NT2/D1 (cell line): ENCODE data around the gene ADGRL3.

ENCODE experiments used
- DNase-seq: peaks from one replicate; pipeline ENCODE4 v3.0.0-alpha.2; 2011; ENCODE audit warnings: low read depth, low spot score
- H3K27me3 ChIP-seq: 2 replicates; pipeline ENCODE4 v1.6.0; 2011; ENCODE audit warnings: mild to moderate bottlenecking; ENCODE audit not compliant: insufficient read length, insufficient read depth
- H3K36me3 ChIP-seq: 2 replicates; pipeline ENCODE4 v1.6.1; 2011; ENCODE audit warnings: mild to moderate bottlenecking, low read length, mixed read lengths; ENCODE audit not compliant: insufficient read depth, insufficient read length
- H3K4me1 ChIP-seq: 2 replicates; pipeline ENCODE4 v1.5.1; 2011; ENCODE audit not compliant: insufficient read depth, insufficient read length
- H3K4me3 ChIP-seq: 2 replicates; pipeline ENCODE4 v1.5.1; 2011; ENCODE audit warnings: low read depth; ENCODE audit not compliant: insufficient read length
- H3K9ac ChIP-seq: 2 replicates; pipeline ENCODE4 v1.6.0; 2011; ENCODE audit warnings: low read depth; ENCODE audit not compliant: insufficient read length
- H3K9me3 ChIP-seq: 2 replicates; pipeline ENCODE4 v1.5.1; 2011; ENCODE audit warnings: mild to moderate bottlenecking, low read length; ENCODE audit not compliant: insufficient read depth
- SUZ12 ChIP-seq: IDR thresholded peaks from 2 replicates; pipeline ENCODE4 v1.6.1; 2011; ENCODE audit not compliant: insufficient read length, insufficient read depth; ENCODE audit errors: extremely low read depth
- YY1 ChIP-seq: IDR thresholded peaks from 2 replicates; pipeline ENCODE4 v1.6.1; 2011; ENCODE audit not compliant: insufficient read length, insufficient read depth
- ZNF274 ChIP-seq: IDR thresholded peaks from 2 replicates; pipeline ENCODE4 v1.6.1; 2011; ENCODE audit warnings: mild to moderate bottlenecking, low read depth, low read length

The ADGRL3 gene

GRCh38 chr4:61571761-61572559, 371.8 kb downstream of the ADGRL3 start:
- no peak for TF ChIP-seq YY1
- no peak for TF ChIP-seq ZNF274
- no peak for TF ChIP-seq SUZ12

GRCh38 chr4:61575796-61576195, 375.7 kb downstream of the ADGRL3 start:
- Histone ChIP-seq H3K36me3 (no peaks in the 10 kb centered on the region), H3K4me1 (no peaks in the 10 kb centered on the region), H3K27me3 (no peaks in the 10 kb centered on the region), H3K9me3 (no peaks in the 10 kb centered on the region), H3K4me3 (no peak overlapping the region), H3K9ac (no peak overlapping the region)
- TF ChIP-seq SUZ12 = no peak
- TF ChIP-seq YY1 = no peak
- TF ChIP-seq ZNF274 = no peak
- no peak for DNase-seq

More at GRCh38 chr4:61571761-61572559, 371.8 kb downstream of the ADGRL3 start:
- H3K27me3 ChIP-seq = no peaks in the 10 kb centered on the region
- no peak overlapping the region for H3K4me3 ChIP-seq
- DNase-seq = no peak
- H3K9me3 ChIP-seq = no peaks in the 10 kb centered on the region
- no peaks in the 10 kb centered on the region for H3K4me1 ChIP-seq
- no peaks in the 10 kb centered on the region for H3K36me3 ChIP-seq
- no peak overlapping the region for H3K9ac ChIP-seq

GRCh38 chr4:61579786-61580185, 379.7 kb downstream of the ADGRL3 start:
- Histone ChIP-seq H3K4me1 (no peaks in the 10 kb centered on the region), H3K9me3 (no peaks in the 10 kb centered on the region), H3K9ac (no peak overlapping the region), H3K4me3 (no peak overlapping the region), H3K27me3 (no peaks in the 10 kb centered on the region), H3K36me3 (no peaks in the 10 kb centered on the region)
- TF ChIP-seq YY1 = no peak
- no peak for TF ChIP-seq ZNF274
- no peak for DNase-seq

- Histone ChIP-seq H3K4me3 (no peak overlapping the region), H3K9ac (no peak overlapping the region), H3K27me3 (no peaks in the 10 kb centered on the region), H3K36me3 (no peaks in the 10 kb centered on the region), H3K9me3 (no peaks in the 10 kb centered on the region), H3K4me1 (no peaks in the 10 kb centered on the region)
- TF ChIP-seq SUZ12 (no peak), YY1 (no peak), ZNF274 (no peak)
- DNase-seq = no peak
Measured at GRCh38 chr4:61580721-61581377, 380.7 kb downstream of the ADGRL3 start.

GRCh38 chr4:61583696-61584095, 383.6 kb downstream of the ADGRL3 start:
- TF ChIP-seq YY1 = no peak
- TF ChIP-seq SUZ12 = no peak
- TF ChIP-seq ZNF274 = no peak
- no peak for DNase-seq
- Histone ChIP-seq H3K4me1 (no peaks in the 10 kb centered on the region), H3K36me3 (no peaks in the 10 kb centered on the region), H3K4me3 (no peak overlapping the region), H3K9ac (no peak overlapping the region), H3K9me3 (no peaks in the 10 kb centered on the region), H3K27me3 (no peaks in the 10 kb centered on the region)

GRCh38 chr4:61588621-61589402, 388.7 kb downstream of the ADGRL3 start:
- H3K4me3 ChIP-seq = no peak overlapping the region
- no peaks in the 10 kb centered on the region for H3K4me1 ChIP-seq

GRCh38 chr4:61590881-61591280, 390.8 kb downstream of the ADGRL3 start:
- no peaks in the 10 kb centered on the region for H3K4me1 ChIP-seq
- no peak overlapping the region for H3K9ac ChIP-seq
- H3K27me3 ChIP-seq = no peaks in the 10 kb centered on the region
- DNase-seq = no peak
- no peaks in the 10 kb centered on the region for H3K36me3 ChIP-seq
- H3K9me3 ChIP-seq = no peaks in the 10 kb centered on the region
- TF ChIP-seq YY1 (no peak), SUZ12 (no peak)
- H3K4me3 ChIP-seq = no peak overlapping the region

More at GRCh38 chr4:61588621-61589402, 388.7 kb downstream of the ADGRL3 start:
- Histone ChIP-seq H3K9me3 (no peaks in the 10 kb centered on the region), H3K36me3 (no peaks in the 10 kb centered on the region), H3K27me3 (no peaks in the 10 kb centered on the region), H3K9ac (no peak overlapping the region)
- TF ChIP-seq SUZ12 (no peak), YY1 (no peak), ZNF274 (no peak)
- DNase-seq = no peak
